Measurements from ENCODE around the gene TBC1D25.

Gene TBC1D25

DNA sequence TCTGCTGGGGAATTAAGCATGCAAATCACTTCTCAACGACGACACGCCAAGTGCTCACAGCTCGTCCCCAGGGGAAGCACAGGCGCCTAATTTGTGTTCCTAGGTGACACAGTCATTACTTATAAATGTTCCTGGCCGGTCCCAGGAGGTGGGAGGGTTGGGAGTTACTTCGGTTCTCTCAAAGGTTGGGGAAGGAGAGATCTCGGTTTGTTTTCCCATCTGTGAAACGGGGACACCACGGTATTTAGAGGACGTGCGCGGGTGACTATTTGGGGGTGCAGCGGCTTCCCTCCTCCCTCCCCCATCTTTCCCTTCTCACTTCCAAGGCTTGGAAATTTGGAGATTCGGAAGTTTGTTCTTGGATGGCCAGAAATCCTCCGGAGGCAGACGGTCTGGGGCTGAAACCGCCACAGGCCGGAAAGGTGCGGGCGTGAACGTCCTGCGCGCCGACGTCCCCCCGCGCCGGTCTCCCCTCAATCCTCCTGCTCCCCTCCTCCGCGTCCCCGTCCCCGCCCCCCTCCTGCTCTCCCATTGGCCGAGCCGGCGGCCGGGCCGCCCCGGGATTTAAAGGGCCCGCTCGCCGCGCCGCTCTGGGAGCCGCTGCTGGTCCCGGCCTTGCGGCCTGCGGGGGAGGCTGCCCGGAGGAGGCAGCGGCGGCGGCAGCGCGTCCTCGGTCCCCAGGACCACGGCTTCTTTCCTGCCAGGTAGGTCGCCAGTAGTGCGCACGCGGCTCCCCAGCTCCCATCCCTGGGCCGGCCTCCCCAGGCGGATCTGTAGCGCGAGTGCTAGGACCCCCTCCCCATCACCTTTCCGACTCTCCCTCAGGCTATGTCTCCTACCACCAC is 30.9 kb upstream of the TBC1D25 start, which contains the start of gene PORCN:
Gene PORCN (plus strand): TSS at position 593 of the 845 bp plus-strand sequence. CDS start 829 bp downstream, outside the sequence.
- in situ Hi-C loops (cut with HindIII; ENCODE audit: low sequenced_read_pairs): no loop called here
- TF ChIP-seq, protein P1, sequence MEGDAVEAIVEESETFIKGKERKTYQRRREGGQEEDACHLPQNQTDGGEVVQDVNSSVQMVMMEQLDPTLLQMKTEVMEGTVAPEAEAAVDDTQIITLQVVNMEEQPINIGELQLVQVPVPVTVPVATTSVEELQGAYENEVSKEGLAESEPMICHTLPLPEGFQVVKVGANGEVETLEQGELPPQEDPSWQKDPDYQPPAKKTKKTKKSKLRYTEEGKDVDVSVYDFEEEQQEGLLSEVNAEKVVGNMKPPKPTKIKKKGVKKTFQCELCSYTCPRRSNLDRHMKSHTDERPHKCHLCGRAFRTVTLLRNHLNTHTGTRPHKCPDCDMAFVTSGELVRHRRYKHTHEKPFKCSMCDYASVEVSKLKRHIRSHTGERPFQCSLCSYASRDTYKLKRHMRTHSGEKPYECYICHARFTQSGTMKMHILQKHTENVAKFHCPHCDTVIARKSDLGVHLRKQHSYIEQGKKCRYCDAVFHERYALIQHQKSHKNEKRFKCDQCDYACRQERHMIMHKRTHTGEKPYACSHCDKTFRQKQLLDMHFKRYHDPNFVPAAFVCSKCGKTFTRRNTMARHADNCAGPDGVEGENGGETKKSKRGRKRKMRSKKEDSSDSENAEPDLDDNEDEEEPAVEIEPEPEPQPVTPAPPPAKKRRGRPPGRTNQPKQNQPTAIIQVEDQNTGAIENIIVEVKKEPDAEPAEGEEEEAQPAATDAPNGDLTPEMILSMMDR (IDR thresholded peaks at IDR 0.05; ENCODE audit: low read depth, low read length): no peak
- DNase-seq (ENCODE audit: low read depth, low spot score): peak; percentile 63
- H3K4me3 ChIP-seq (ENCODE audit: low read depth, low read length): peak within 1 kb of the TSS; percentile 73

DNA sequence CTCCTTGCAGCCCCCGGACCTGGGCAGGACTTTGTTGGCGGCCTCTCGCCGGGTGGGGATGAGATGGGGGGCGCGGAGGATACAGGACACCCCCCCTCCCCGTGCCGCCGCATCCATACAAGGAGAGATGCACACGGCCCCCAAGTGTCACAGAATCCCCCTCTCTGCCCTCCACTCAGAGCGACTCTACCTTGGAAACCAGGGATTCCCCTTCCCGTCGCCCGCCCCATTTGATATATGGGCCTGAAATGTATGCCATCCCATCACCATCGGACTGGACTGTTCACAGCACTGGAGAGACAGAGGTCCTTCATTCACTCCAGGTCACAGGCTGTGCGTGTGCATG is 30.3 kb upstream of the TBC1D25 start:
- TF ChIP-seq, protein P1 (IDR thresholded peaks at IDR 0.05; ENCODE audit: low read depth, low read length): no peak
- DNase-seq (ENCODE audit: low read depth, low spot score): no peak
- in situ Hi-C loops (cut with HindIII; ENCODE audit: low sequenced_read_pairs): no loop called here
- peak overlapping the region; percentile 73 for H3K4me3 ChIP-seq (ENCODE audit: low read depth, low read length)

DNA sequence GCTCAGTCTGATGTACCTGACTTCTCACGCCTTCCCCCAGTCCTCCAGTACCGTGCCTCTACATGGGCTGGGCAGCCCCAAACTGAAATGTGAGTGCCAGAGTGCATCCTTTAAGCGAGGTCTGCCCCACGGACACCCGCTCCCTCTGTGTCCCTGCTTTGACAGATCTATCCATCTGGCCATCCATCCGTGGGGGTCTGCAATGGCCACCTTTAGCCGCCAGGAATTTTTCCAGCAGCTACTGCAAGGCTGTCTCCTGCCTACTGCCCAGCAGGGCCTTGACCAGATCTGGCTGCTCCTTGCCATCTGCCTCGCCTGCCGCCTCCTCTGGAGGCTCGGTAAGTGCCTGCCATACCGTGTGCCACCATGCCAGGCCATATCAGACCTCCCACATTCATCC is 29.9 kb upstream of the TBC1D25 start:
- TF ChIP-seq, protein P1 (IDR thresholded peaks at IDR 0.05; ENCODE audit: low read depth, low read length): no peak
- no peak for DNase-seq (ENCODE audit: low read depth, low spot score)
- peak overlapping the region; percentile 73 for H3K4me3 ChIP-seq (ENCODE audit: low read depth, low read length)
- in situ Hi-C loops (cut with HindIII; ENCODE audit: low sequenced_read_pairs): no loop called here

DNA sequence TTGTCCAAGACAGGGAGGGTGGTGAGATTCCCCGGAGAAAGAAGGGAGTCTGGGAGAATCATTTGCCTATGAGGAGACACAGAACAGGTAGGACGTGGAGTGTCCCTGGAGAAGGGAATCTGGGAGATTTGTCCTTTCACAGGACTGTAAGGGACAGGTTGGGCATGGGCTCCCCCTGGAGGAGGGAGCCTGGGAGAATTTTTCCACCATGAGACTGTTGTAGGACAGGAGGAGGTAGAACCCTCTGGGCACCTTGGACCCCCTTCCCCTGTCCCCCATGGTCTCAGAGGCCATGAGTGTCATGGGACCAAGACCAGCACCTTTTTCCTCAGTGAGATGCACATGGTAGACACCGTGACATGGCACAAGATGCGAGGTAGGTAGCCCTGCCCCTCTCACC is 28.0 kb upstream of the TBC1D25 start:
- DNase-seq (ENCODE audit: low read depth, low spot score): no peak
- H3K4me3 ChIP-seq (ENCODE audit: low read depth, low read length): no peak overlapping the region
- TF ChIP-seq, protein P1 (IDR thresholded peaks at IDR 0.05; ENCODE audit: low read depth, low read length): peak; percentile 44
- in situ Hi-C loops (cut with HindIII; ENCODE audit: low sequenced_read_pairs): no loop called here

DNA sequence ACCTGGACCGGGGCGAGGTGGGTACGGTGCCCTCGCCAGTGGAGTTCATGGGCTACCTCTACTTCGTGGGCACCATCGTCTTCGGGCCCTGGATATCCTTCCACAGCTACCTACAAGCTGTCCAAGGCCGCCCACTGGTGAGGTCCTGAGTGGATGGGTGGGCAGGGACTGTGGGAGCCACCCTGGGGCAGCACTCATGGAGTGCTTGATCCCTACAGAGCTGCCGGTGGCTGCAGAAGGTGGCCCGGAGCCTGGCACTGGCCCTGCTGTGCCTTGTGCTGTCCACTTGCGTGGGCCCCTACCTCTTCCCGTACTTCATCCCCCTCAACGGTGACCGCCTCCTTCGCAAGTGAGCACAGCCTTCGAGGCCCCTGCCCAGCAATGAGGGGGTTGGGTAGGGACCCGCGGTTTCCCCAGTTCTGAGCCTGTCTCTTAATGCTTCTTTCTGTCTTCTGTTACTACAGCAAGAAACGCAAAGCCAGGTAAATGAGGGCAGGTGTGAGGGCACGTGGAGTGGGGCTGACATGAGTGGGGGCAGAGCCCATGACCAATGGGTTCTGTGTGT is 27.1 kb upstream of the TBC1D25 start:
- H3K4me3 ChIP-seq (ENCODE audit: low read depth, low read length): no peak overlapping the region
- in situ Hi-C loops (cut with HindIII; ENCODE audit: low sequenced_read_pairs): no loop called here
- TF ChIP-seq, protein P1 (IDR thresholded peaks at IDR 0.05; ENCODE audit: low read depth, low read length): no peak
- no peak for DNase-seq (ENCODE audit: low read depth, low spot score)

DNA sequence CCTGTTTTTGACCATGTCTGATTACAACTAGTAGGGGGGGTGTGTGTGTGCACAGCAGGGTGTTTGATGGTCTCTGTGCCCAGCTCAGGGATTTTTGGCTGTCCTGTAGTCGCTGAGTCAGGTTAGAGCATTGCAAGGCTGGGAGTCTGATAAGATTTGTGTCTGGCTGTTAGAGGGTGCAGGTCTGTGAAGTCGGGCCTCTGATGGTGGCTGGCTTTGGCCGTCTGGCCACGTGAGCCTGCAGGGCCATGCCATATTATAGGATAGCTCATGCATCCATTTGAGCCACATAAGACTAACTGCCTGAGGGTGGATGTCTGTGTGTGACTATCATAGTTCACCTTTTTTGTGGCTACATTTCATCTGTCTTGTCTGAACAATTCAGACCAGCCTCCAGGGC is 25.8 kb upstream of the TBC1D25 start:
- DNase-seq (ENCODE audit: low read depth, low spot score): no peak
- no peak overlapping the region for H3K4me3 ChIP-seq (ENCODE audit: low read depth, low read length)
- in situ Hi-C loops (cut with HindIII; ENCODE audit: low sequenced_read_pairs): no loop called here
- TF ChIP-seq, protein P1 (IDR thresholded peaks at IDR 0.05; ENCODE audit: low read depth, low read length): no peak
